ENCODE data around the gene FOXP1.
"Not testable (repeated sequence)": the region's sequence is repeated elsewhere in the genome, so short reads cannot be mapped to it uniquely, and the experiment has no call there.

Gene FOXP1

GRCh38 chr3:71451060-71451459 is 132.5 kb downstream of the FOXP1 start:
- DNase-seq (ENCODE audit: low spot score): no peak

DNA sequence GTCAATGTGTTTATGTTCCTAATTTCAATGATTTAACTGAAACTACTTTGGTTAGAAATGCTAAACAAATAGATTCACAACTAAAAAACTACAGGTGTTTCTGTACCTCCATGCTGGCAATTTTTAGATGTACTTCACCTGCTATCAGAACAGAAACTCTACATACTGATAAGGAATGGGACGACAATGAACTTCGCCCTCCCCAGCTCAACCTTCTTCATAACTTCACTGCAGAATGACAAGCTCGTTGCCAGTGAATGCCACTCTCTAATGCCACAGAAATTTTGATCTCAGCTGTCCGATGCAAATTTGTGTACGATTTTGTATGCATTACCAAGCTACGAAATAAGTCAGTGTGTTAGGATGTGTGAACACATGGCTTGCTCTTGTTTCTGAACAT is 133.4 kb downstream of the FOXP1 start:
- no peak for DNase-seq (ENCODE audit: low spot score)

DNA sequence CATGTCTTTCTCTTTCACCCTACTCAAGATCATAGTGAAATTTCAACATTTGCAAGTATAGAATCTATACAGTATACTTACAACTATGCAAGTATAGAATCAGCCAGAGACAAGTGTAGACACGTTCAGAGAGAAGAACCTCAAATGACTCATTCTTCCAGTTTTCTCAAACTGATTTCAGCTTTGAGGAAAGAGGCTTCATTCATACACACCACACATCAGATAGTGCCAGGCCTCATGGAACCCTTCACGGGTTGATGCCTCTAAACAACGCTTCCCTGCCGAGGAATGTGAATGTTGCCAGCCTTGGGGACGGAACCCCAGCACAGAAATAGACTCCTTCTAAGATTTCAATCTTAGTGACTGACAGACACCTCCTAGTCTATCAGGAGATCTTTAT is 135.7 kb downstream of the FOXP1 start:
- DNase-seq (ENCODE audit: low spot score): no peak

GRCh38 chr3:71447197-71447596 is 136.3 kb downstream of the FOXP1 start:
- no peak for DNase-seq (ENCODE audit: low spot score)

DNA sequence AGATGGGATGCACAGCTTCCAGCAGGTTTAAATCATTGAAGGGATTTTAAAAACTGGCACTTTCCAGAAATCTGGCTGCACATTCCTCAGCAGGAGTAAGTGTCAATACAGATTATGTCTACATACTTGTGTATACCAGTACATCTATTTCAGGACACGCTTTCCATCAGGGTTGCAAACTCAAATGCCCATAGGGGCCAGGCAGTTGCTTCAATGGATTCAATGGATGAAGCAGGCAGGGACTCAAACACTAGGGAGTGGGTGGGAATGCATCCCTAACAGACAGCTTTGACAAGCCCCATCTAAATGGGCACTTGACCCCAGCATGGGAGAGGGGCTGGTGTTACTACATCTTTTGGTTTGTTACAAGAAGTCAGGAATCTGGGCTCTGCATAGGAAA is 136.8 kb downstream of the FOXP1 start:
- DNase-seq (ENCODE audit: low spot score): no peak

GRCh38 chr3:71446260-71446659 is 137.3 kb downstream of the FOXP1 start:
- DNase-seq (ENCODE audit: low spot score): no peak

GRCh38 chr3:71444861-71445259 is 138.7 kb downstream of the FOXP1 start:
- DNase-seq (ENCODE audit: low spot score): no peak

DNA sequence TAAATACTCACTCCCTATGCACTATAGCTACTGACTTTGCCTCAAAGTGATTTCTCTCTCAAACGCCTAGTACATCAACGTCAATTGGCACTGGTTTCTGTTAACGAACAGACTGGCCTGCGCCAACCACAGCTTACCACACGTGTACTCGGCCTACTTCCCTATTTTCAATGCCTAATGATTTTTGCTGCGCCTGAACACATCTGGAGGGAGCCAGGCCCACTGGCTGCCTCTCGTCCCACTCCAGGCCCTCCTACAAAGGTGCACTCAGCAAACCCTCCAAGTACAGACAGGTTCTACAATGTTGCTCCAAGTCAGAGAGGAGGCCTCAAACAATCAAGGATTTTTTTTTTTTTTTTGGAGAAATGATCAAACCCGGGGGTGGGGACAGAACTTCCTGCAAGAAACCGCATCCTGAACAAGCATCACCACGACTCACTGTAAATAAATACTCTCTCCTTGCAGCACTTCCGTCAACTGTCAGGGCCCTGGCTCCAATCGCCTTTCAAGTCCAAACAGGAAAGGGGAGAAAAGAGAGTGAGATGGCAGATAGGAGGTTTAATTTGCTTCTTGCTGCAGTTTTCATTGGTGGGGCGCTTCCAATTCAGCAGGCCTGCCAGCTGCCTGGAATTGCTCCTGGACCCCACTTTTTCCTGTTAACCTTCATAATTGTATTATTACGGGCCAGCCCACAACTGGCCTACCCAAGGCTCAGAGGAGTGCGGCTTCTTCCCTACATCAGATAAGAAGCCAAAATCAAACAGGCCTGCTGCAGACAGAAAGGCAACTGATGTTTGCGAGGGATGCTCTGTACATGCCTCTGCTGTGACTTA is 139.3 kb downstream of the FOXP1 start:
- peak; percentile 57 for DNase-seq (ENCODE audit: low spot score)

- DNase-seq (ENCODE audit: low spot score): no peak
Measured at GRCh38 chr3:71443332-71443731, 140.2 kb downstream of the FOXP1 start.

DNA sequence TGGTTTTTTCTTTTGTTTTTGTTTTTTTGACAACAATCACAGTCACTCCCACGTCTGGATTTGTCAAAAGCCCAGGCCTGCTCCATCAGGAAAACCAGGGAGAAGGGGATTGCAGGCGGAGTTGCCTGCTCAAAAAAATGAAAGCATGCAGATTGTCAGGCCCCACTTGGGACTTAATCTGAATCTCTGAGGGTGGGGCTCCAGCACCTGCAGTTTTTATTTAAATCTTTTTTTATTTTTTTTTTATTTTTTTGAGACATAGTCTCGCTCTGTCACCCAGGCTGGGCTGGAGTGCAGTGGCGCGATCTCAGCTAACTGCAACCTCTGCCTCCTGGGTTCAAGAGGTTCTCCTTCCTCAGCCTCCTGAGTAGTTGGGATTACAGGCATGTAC is 140.9 kb downstream of the FOXP1 start:
- DNase-seq (ENCODE audit: low spot score): no peak

DNA sequence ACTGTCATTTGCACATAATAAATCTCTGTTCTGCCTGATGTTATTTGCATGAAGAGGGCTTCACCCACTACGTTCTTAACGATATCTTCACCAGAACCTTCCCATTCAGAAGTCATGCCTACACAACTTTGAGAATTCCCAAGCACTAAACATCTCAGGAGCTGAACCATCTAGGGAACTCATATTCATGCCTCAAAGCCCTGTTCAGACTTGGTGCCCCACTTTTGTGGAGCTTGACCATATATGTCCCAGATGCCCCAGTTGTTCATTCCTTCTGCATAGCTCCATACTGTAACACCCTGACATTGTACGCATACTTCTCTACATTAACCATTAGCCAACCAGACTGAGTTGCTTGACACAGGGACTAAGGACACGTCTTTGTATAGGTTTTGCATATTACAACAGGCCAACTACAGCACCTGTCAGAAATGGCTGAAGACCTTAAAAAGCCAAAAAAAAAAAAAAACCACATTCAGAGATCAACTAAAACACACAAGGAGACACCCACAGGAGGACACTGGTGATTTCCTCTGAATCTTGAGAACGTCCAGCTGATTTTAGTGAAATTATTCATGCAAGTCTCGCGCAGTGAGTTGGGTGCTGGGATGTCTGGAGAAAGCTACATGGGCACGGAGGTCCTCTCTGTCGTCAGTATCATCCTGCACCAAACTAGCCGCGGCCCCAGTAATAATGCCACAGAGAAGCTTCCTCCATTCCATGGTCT is 141.4 kb downstream of the FOXP1 start:
- no peak for DNase-seq (ENCODE audit: low spot score)

DNA sequence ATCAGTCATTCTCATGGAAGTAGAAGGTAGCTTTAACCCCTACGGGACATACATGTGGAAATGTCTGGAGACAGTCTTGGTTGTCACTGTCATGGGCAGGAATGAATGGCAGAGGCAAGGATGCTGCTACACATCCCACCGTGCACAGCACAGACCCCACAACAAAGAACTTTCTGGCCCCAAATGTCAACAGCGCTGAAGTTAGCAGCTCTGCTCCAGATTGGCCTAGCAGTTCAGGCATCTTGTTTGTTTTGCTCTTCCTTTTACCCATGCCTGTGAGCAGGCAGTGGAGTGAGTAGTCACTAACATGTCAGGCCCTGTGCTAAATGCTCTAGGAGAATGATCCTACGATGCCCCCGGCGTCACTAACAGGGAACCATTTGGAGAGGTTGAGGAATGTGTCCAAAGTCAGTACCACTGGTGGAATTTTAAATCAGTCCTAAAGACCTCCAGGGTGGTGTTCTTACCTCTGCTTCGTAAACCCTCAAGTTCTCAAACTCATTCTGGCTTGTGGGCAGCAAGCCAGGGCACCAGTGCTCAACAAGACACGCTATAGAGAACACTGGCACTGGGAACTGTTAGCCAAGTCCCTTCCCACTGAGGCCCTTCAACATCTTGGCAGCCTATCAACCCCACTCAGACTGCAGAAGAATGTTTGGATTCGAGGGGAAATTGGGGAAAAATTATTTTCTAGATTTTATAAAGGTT is 142.2 kb downstream of the FOXP1 start:
- peak; percentile 34 for DNase-seq (ENCODE audit: low spot score)

DNA sequence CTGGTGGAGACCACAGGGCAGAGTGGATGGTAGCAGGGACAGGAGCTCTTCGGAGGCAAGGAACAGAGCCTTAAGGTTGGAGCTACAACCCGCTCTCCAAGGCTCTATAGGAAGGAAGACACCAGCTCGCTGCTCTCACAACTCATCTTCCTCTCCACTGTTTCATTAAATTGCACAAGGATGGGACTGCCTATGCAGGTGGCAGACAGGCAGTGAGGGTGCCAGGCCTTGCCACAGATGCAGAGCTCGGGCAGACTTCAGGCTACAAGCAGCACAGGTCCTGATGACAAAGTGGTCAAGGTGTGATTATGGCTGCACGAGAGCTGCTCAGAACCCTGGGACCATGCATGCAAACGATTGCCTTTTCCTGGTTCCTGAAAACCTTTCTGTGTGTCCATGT is 144.6 kb downstream of the FOXP1 start:
- no peak for DNase-seq (ENCODE audit: low spot score)

- no peak for DNase-seq (ENCODE audit: low spot score)
Measured at GRCh38 chr3:71438071-71438685, 145.3 kb downstream of the FOXP1 start.

- no peak for DNase-seq (ENCODE audit: low spot score)
Measured at GRCh38 chr3:71436337-71436736, 147.2 kb downstream of the FOXP1 start.

- DNase-seq (ENCODE audit: low spot score): not testable (repeated sequence)
Measured at GRCh38 chr3:71435836-71436235, 147.7 kb downstream of the FOXP1 start.

DNA sequence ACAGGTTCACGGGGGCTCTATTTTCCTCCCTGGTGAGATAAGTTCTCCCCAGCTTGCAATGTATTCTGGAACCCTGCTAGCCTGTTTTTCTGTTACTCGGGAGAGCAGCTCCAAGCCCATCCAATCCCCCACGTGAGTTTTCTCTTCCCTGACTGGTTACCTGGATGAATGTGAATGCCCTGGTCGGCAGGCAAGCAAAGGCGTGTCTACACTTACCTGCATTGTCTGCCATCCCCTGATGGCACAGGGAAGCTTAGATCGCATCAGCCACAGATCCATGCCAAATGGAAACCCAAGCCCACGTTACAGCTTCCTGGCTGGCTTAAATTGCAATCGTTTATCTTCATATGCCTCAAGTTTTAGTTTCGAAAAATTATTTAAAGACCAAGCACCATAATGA is 149.9 kb downstream of the FOXP1 start:
- DNase-seq (ENCODE audit: low spot score): no peak

DNA sequence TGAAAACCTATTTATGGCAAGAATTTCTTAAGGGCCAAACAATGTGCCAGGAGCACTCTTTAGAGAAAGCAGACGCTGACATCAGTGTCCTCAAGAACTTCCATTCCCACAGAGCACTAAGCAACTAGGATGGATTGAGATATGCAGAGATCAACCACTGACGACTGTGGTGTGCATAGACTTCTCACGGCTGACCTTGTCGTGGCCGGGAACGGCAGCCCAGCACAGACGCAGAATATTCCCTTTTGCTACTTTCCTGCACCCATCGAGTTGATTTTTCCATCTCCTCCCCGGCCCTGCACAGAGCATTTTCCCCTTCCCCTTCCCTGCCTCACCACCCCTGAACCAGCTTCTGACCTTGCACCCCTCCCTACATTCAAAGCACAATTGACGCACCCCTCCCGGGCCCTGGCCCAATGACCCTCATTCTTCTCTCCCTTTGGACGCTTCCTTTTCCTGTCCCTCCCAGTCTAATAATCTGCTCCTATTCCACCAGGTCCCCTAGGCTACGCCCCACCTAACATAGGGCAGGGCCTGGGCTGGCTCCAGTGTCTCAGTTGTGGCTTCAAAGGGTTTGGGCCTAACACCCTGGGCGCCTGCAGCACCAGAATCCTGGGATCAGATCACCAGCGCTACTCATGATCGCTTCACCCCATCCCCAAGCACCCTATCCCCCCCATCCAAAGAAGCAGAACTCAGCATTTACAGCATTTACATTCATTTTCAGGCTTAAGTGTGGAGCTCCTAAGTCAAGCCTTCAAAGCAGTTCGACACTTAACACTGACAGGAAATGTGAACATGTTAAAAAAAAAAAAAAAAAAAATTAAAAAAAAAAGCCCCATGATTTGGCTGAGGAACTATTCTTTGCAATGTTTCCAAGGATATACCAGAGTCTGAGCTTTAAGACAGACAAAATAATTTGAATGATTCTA is 151.2 kb downstream of the FOXP1 start:
- DNase-seq (ENCODE audit: low spot score): no peak

- no peak for DNase-seq (ENCODE audit: low spot score)
Measured at GRCh38 chr3:71430941-71431552, 152.5 kb downstream of the FOXP1 start.

DNA sequence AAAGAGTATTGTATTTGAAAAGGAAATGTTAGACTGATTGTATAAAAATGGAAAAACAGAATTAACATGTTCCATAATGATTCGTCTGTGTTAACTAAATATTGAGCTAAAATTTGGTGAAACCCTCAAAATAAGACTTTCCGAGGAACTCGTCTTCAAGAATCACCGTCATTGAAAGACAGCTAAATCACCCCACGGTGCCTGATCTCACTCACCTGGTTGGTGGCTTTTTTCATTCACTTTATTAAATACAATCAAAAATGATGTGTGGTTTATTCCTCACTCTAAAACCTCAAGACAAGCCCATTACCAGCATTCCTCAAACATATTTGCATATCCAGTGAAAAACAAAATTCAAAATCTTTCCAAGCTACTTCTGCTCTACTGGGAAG is 153.9 kb downstream of the FOXP1 start:
- DNase-seq (ENCODE audit: low spot score): no peak

Measured in globus pallidus (tissue), 1 donor.